Measurements from ENCODE around the gene SLC6A20.
A peak's percentile ranks its signal among the peaks of the same experiment; 100 is the strongest.

The SLC6A20 gene

GRCh38 chr3:45832699-45833098 lies 36.4 kb upstream of the SLC6A20 start:
- no peak overlapping the region for H3K4me3 ChIP-seq (replicated peaks; ENCODE audit: low read depth, low read length)
- TF ChIP-seq CTCF (IDR thresholded peaks at IDR 0.05; ENCODE audit: low read length, missing control alignments) = peak; percentile 26
- peak; percentile 21 for DNase-seq (ENCODE audit: low read depth)

- no peak overlapping the region for H3K4me3 ChIP-seq (replicated peaks; ENCODE audit: low read depth, low read length)
- no peak for TF ChIP-seq CTCF (IDR thresholded peaks at IDR 0.05; ENCODE audit: low read length, missing control alignments)
- no peak for DNase-seq (ENCODE audit: low read depth)
Measured at GRCh38 chr3:45830121-45830520, 33.8 kb upstream of the SLC6A20 start.

DNA sequence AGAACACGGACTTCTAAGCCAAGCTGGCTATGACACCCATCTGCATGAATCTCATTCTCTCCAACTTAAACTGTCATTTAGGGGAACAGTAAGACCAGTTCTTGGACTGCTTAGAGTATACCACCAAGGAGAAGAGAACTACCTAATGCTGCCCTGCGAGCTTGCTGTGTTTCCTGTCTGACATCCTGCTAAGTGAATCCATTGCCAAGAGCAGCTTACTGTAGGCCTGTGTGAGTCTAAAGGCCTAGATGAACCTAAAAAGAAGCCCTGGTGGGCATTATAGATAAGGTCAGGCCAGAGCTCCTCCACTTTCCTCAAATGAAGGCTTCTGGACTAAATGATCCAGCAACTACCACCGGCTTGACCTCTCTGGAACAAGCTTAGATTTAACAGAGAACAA lies 30.6 kb upstream of the SLC6A20 start:
- no peak for DNase-seq (ENCODE audit: low read depth)
- H3K4me3 ChIP-seq (replicated peaks; ENCODE audit: low read depth, low read length) = no peak overlapping the region
- TF ChIP-seq CTCF (IDR thresholded peaks at IDR 0.05; ENCODE audit: low read length, missing control alignments) = no peak

DNA sequence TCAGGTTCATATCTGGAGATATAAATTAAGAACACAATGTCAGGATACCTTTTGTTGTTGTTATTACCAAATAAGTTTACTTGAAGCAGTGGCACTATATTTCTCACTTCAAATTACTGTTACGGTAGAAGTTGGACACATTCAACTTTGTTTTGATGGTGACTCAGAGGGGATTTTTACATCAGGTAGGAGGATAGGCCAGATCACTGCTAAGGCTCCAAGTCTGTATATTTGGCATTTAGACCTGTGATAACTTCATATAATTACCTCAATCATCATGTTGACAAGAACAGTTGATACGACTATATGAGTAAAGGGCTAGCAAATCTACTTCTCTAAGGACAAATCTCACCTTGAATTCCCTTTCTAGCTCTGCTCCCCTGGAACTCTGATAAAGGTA lies 30.0 kb upstream of the SLC6A20 start:
- H3K4me3 ChIP-seq (replicated peaks; ENCODE audit: low read depth, low read length) = no peak overlapping the region
- no peak for DNase-seq (ENCODE audit: low read depth)
- TF ChIP-seq CTCF (IDR thresholded peaks at IDR 0.05; ENCODE audit: low read length, missing control alignments) = no peak

DNA sequence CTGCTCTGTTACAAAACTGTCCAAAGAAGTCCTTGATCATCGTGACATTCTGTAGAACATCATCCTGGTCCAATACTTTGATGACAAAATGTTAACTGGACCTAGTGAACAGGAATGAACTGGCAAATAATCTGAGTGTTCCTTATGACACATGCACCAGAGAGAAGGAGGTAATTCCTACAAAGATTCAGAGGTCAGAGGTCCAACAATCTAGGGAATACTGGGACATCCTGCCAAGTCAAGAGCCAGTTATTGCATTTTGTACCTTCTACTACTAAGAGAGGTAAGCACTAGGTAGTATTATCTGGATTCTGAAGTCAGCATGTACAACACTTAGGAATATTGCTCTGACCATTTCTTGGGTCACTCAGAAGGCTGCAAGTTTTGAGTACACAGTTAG lies 24.8 kb upstream of the SLC6A20 start:
- DNase-seq (ENCODE audit: low read depth) = no peak
- H3K4me3 ChIP-seq (replicated peaks; ENCODE audit: low read depth, low read length) = no peak overlapping the region
- no peak for TF ChIP-seq CTCF (IDR thresholded peaks at IDR 0.05; ENCODE audit: low read length, missing control alignments)

DNA sequence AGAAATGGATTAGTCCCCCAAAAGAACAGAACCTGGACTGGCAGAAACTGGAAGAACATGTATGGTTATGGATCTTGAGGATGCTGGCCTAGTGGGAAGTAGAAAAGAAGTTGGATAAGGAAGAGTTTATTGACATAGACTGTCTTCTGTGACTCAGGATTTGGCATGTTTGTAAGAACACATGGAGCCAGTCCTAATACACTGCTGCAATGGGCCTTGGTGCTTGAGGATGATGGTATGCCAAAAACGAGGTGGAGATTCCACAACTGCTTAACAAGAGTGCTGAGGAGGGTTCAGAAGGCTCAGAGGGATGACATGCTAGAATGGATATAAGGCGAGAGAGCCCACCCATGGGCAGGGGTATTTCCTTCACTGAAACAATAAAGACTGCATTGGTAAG lies 23.2 kb upstream of the SLC6A20 start:
- no peak for TF ChIP-seq CTCF (IDR thresholded peaks at IDR 0.05; ENCODE audit: low read length, missing control alignments)
- no peak overlapping the region for H3K4me3 ChIP-seq (replicated peaks; ENCODE audit: low read depth, low read length)
- no peak for DNase-seq (ENCODE audit: low read depth)

GRCh38 chr3:45817831-45818522 lies 21.6 kb upstream of the SLC6A20 start:
- H3K4me3 ChIP-seq (replicated peaks; ENCODE audit: low read depth, low read length) = no peak overlapping the region
- no peak for TF ChIP-seq CTCF (IDR thresholded peaks at IDR 0.05; ENCODE audit: low read length, missing control alignments)
- peak; percentile 91 for DNase-seq (ENCODE audit: low read depth)
